Fibroblast of mammary gland (primary cell): ENCODE data around the gene PRSS33.

ENCODE experiments used
- DNase-seq: peaks from one replicate; pipeline ENCODE4 v3.0.0-alpha.2; 2010; ENCODE audit warnings: low read depth
- H3K4me3 ChIP-seq: 2 replicates; pipeline ENCODE4 v1.5.1; 2011; ENCODE audit warnings: low read depth, mild to moderate bottlenecking, low read length, moderate library complexity; ENCODE audit not compliant: control insufficient read depth
- CTCF ChIP-seq: conservative IDR thresholded peaks from 2 replicates; pipeline ENCODE4 v1.5.1; 2011; ENCODE audit warnings: low read depth, low read length, inconsistent platforms; ENCODE audit not compliant: control insufficient read depth, insufficient read depth

The PRSS33 gene

DNA sequence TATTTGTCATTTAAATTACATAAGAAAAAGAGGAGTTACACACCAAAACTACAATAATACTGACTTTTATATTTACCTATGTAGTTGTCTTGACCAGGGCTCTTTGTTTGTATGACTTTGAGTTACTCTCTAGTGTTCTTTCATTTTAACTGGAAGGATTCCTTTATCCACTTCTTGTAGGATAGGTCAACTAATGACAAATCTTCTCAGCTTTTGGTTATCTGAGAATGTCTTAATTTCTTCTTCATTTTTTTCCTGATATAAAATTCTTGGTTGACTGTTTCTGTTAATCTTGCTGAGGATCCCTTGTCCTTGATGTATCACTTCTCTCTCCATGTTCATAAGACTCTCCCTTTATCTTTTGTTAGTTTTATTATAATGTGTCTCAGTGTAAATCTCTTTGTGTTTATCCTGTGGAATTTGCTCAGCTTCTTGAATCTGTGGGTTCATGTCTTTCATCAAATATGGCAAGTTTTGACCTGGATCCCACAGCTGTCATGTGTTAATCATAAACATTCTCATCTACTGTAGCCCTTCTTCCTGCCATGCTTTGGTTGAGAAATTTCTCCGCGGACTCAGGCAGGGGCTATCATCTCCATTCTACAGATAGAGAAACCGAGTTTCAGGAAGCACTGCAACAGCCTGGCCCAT, 16.3 kb upstream of the PRSS33 start:
- no peak for TF ChIP-seq CTCF
- no peak for DNase-seq
- H3K4me3 ChIP-seq, result no peak overlapping the region

DNA sequence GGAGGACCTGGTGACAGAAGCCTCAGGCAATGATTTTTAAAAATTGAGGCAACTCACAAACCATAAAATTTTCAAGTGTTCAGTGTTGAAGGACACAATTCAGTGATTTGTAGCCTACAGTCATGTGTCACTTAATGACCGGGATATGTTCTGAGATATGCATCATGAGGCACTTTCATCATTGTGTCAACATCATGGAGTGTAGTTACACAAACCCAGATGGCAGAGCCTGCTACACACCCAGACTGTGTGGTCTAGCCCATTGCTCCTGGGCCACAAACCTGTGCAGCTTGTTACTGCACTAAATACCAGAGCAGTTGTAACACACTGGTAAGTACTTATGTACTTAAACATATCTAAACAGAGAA, 12.5 kb upstream of the PRSS33 start:
- no peak overlapping the region for H3K4me3 ChIP-seq
- TF ChIP-seq CTCF, result no peak
- DNase-seq, result peak; percentile 42

DNA sequence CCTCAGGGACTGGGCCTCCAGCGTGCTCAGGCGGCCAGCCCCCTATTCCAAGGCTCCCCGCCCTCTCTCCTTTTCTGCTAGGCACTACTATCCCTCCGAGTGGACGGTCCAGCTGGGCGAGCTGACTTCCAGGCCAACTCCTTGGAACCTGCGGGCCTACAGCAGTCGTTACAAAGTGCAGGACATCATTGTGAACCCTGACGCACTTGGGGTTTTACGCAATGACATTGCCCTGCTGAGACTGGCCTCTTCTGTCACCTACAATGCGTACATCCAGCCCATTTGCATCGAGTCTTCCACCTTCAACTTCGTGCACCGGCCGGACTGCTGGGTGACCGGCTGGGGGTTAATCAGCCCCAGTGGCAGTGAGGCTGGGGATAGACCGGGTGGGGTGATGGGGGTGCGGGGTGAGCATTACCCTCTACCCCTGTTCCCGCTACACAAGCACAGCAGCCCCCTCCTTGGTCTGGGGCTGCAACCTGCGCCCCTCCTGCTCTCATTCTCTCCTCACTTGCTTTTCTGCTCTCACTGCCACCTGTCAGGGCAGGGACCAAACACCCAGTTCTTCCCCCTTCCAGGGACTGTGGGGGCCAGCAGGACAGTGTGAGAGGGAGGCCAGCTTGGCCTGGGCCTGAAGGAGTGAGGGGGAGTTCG, 12.0 kb upstream of the PRSS33 start:
- DNase-seq, result no peak
- TF ChIP-seq CTCF, result no peak
- no peak overlapping the region for H3K4me3 ChIP-seq

GRCh38 chr16:2798723-2799204, 11.4 kb upstream of the PRSS33 start:
- H3K4me3 ChIP-seq, result no peak overlapping the region
- DNase-seq, result no peak
- no peak for TF ChIP-seq CTCF

DNA sequence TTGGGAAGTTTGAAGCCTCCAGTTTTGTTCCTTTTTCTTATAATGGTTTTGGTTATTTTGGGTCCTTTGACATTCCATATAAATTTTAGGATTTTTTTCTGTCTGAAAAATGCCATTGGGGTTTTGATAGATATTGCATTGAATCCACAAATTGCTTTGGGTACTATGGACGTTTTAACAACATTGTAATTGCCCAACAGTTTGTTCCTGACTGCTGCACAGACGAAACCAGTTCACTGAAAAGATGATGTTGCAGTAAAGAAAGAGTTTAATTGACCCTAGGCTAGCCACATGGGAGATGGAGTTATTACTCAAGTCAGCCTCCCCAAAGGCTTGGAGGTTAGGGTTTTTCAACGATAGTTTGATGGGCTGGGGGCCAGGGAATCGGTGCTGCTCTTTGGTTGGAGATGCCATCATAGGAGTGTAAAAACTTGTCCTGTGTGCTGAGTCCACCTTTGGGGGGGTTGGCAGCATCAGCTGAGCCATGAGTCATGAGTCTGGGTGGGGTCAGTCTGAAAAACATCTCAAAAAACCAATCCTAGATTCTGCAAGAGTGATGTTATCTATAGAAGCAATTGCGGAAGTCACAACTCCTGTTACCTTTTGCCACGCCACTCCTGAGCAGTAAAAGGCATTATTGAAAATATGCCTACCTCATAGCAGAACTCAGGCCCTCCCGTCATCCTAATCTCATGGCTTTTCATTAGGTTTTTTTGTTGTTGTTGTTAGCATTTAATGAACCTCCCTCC, 8.2 kb upstream of the PRSS33 start:
- H3K4me3 ChIP-seq, result no peak overlapping the region
- peak; percentile 50 for DNase-seq
- TF ChIP-seq CTCF, result no peak

DNA sequence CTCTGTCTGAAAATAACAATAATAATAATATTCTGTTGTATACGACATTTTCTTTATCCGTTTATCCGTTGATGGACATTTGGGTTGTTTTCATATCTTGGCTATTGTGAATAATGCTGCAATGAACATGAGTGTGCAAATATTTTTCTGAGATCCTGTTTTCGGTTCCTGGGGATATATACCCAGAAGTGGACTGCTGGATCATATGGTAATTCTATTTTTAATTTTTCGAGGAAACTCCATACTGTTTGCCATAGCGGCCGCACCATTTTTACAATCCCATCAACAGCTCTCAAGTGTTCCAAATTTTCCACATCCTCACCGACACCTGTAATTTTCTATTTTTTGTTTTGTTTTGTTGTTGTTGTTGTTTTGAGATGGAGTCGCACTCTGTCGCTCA, 5.6 kb upstream of the PRSS33 start:
- DNase-seq, result no peak
- no peak for TF ChIP-seq CTCF
- no peak overlapping the region for H3K4me3 ChIP-seq
